ENCODE data around the gene TUBE1. TPM values are rescaled to one million over a fixed set of nuclear protein-coding genes. Genes with fewer than 3 reads are reported as not detected.

The TUBE1 gene
- total RNA-seq, 1 donor: 49.6 TPM

GRCh38 chr6:112022749-112023148 lies 64.5 kb downstream of the TUBE1 start:
- TF ChIP-seq CTCF (IDR thresholded peaks at IDR 0.05; ENCODE audit: extremely low read depth, low read depth, low read length): no peak
- Histone ChIP-seq H3K4me1 (ENCODE audit: insufficient read depth, low read length) (peaks cover 22% of the 10 kb centered on the region), H3K9me3 (ENCODE audit: low read depth, low read length) (no peaks in the 10 kb centered on the region), H2AFZ (ENCODE audit: low read length) (no peak overlapping the region), H3K79me2 (ENCODE audit: insufficient read depth, low read length) (no peaks in the 10 kb centered on the region), H3K4me2 (ENCODE audit: insufficient read depth, low read length) (no peak overlapping the region), H3K36me3 (ENCODE audit: insufficient read depth, low read length) (no peaks in the 10 kb centered on the region), H4K20me1 (ENCODE audit: insufficient read depth, low read length) (no peaks in the 10 kb centered on the region), H3K27me3 (ENCODE audit: insufficient read depth, low read length) (no peaks in the 10 kb centered on the region), H3K27ac (ENCODE audit: low read depth, low read length) (no peak overlapping the region), H3K4me3 (ENCODE audit: insufficient read depth, low read length) (no peak overlapping the region)
- DNase-seq (ENCODE audit: insufficient read length, low spot score, missing footprints): no peak

- no peaks in the 10 kb centered on the region for H3K9me3 ChIP-seq (ENCODE audit: low read depth, low read length)
- DNase-seq (ENCODE audit: insufficient read length, low spot score, missing footprints): no peak
- H3K4me1 ChIP-seq (ENCODE audit: insufficient read depth, low read length): peaks cover 24% of the 10 kb centered on the region
- H3K4me2 ChIP-seq (ENCODE audit: insufficient read depth, low read length): no peak overlapping the region
- H4K20me1 ChIP-seq (ENCODE audit: insufficient read depth, low read length): no peaks in the 10 kb centered on the region
- no peaks in the 10 kb centered on the region for H3K79me2 ChIP-seq (ENCODE audit: insufficient read depth, low read length)
- no peak for TF ChIP-seq CTCF (IDR thresholded peaks at IDR 0.05; ENCODE audit: extremely low read depth, low read depth, low read length)
- H3K36me3 ChIP-seq (ENCODE audit: insufficient read depth, low read length): no peaks in the 10 kb centered on the region
- no peak overlapping the region for H2AFZ ChIP-seq (ENCODE audit: low read length)
- no peak overlapping the region for H3K4me3 ChIP-seq (ENCODE audit: insufficient read depth, low read length)
- no peak overlapping the region for H3K27ac ChIP-seq (ENCODE audit: low read depth, low read length)
- no peaks in the 10 kb centered on the region for H3K27me3 ChIP-seq (ENCODE audit: insufficient read depth, low read length)
Measured at GRCh38 chr6:112021691-112022310, 65.5 kb downstream of the TUBE1 start.

Other genes starting within 250 kb of the TUBE1 start
- gene FYN, start 214.0 kb downstream of the TUBE1 start, total RNA-seq: 104 and 106 TPM in 2 replicates
- gene CCN6, start 33.4 kb downstream of the TUBE1 start, total RNA-seq: 6.8 and 6.9 TPM in 2 replicates
- gene FAM229B, start 109 bp upstream of the TUBE1 start, total RNA-seq: 11.6 and 17.4 TPM in 2 replicates
- 260 and 456 TPM in 2 replicates for gene LAMA4, start 167.1 kb upstream of the TUBE1 start, total RNA-seq

All from osteoblast (primary cell).